HL-60/S4 treated with phorbol 12-myristate 13-acetate at 8.2 ng/mL for 4 days and 3 days (cell line): ENCODE results near the gene C9orf152.

Source experiments
- in situ Hi-C: fragments of 300-500 bp; cut with MboI; formaldehyde crosslinking; loops from 2 replicates; pipeline ENCODE4 v1.15.0; 2022; ENCODE audit warnings: low sequenced_read_pairs

C9orf152 gene

DNA sequence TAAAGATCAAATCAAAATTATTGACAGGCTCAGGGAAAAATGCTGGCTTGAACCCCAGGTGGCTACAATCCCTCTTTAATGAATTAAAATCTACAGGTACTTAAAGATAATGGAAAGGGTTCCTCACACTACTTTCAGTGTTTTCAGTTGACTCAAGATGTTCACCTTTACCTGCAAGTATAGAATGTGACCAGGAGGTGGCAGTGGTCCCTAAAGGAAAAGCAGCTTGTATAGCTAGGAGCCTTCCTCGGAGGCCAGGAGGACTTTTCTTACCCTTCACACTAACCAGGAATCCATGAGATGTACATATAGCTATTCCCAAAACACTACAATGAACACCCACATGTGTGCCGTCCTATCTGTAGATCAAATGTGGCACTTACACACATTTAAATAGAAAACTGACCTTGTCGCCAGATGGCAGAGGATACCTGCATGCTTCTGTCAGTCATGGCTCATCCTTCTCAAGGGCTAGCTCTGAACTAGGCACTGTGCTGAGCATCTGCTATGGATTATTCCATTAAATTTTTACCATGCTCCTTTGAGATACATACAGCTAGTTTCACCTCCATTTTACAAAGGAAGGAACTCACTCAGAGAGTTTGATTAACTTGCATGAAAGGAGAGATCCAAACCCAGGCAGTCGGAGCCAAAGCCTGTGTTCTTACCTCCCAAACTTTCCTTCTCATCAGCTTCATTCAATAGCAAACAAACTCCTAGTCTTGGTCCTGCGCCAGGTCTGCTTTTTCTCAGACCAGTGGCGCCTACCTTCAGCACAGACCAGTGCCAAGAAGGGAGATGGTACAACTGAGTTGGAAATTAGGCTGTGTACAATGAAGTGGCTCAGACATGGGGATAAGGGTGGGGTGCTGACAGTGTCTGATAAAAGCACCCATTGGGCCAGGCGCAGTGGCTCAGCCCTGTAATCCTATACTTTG is 24.5 kb downstream of the C9orf152 start:
- in situ Hi-C loops: loop anchor here (25.0 kb wide), 1 partner anchor 429 kb away; no protein-coding TSS in a partner anchor

- in situ Hi-C loops: loop anchor here (25.0 kb wide), 1 partner anchor 432 kb away; no protein-coding TSS in a partner anchor
Observed at GRCh38 chr9:110180511-110181434, 27.2 kb downstream of the C9orf152 start.

DNA sequence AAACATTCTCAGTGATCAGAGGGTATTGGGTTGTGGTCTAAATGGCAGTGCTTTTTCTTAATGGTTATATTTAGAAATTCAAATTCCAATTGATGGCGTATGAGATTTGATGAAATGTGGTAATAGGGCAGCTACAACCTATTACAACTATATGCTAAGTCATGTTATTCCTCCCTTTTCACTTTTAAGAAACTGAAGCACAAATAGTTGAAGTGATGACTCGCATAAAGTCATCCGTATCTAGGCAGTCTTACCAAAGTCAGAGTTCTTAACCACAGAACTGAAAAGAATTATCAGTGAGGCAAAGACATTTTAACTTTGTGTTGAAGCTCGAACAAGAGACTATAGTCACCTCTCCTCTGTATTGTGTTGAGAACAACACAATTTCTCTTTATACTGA is 28.2 kb downstream of the C9orf152 start:
- in situ Hi-C loops: loop anchor here (25.0 kb wide), 1 partner anchor 433 kb away; no protein-coding TSS in a partner anchor

- in situ Hi-C loops: loop anchor here (25.0 kb wide), 1 partner anchor 434 kb away; no protein-coding TSS in a partner anchor
Observed at GRCh38 chr9:110178281-110178680, 29.7 kb downstream of the C9orf152 start.

GRCh38 chr9:110175275-110175968 is 32.5 kb downstream of the C9orf152 start:
- in situ Hi-C loops: loop anchor here (25.0 kb wide), 1 partner anchor 437 kb away; no protein-coding TSS in a partner anchor

GRCh38 chr9:110173322-110173642 is 34.7 kb downstream of the C9orf152 start:
- in situ Hi-C loops: no loop called here

- in situ Hi-C loops: no loop called here
Observed at GRCh38 chr9:110170357-110171257, 37.4 kb downstream of the C9orf152 start.

GRCh38 chr9:110168486-110168885 is 39.5 kb downstream of the C9orf152 start:
- in situ Hi-C loops: no loop called here

GRCh38 chr9:110161940-110162339 is 46.0 kb downstream of the C9orf152 start:
- in situ Hi-C loops: no loop called here

DNA sequence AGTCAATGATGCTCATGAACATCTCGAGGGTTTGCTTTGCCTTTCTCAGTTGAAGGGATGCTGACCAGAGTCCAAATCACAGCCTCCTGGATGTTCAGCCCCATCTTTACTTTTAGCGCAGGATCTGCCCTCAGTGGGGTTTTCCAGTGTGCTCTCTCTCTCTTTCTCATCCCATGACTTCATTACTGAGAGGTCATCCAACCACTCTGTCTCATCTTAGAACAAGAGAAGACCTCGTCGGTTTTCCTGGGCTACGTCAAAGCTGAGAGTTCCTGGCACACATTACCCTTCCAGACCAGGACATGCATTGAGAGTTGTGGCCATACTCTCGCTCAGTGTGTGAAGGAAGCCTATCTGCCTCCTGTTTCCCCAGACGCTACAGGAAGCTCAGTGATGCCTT is 47.3 kb downstream of the C9orf152 start:
- in situ Hi-C loops: no loop called here

DNA sequence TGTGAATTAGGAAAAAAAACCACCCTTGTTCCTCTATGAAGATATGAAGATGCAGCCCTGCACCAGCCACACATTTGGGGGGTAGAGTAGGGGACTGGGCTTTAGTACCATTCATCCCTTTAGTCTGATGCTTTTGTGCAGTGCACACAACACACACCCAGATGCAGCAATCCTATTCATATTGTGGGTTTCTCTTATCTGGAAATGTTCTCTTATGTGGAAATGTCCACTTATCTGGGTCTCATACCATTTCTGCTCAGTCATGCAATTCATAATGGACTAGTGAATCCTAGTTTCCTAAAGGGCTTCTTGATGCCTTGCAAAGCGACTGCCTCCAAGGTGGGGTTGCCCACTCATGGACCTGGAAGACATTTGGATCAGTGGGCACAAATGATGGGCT is 47.8 kb downstream of the C9orf152 start:
- in situ Hi-C loops: no loop called here

GRCh38 chr9:110157823-110158664 is 49.9 kb downstream of the C9orf152 start:
- in situ Hi-C loops: loop anchor here (10.0 kb wide), 1 partner anchor 263 kb away; no protein-coding TSS in a partner anchor

GRCh38 chr9:110156902-110157301 is 51.1 kb downstream of the C9orf152 start:
- in situ Hi-C loops: loop anchor here (10.0 kb wide), 1 partner anchor 262 kb away; no protein-coding TSS in a partner anchor

DNA sequence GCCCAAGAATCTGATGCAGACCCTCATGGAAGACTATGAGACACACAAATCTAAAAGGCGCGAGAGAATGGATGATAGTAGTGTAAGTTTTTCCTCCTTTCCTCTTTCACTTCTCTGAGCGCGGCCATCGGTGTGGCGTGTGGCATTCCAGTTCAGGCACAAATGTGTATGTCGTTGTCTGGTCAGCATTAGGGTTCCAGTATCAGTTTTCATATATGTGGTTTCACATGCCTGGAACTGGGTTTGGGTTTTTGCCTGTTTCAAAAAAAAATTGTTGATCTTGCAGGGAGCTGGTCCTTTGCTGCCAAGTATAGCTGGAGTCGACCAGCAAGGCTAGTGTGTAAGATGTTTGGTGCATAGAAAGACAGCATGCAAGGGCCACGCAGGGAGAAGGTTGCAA is 51.5 kb downstream of the C9orf152 start:
- in situ Hi-C loops: loop anchor here (10.0 kb wide), 1 partner anchor 262 kb away; no protein-coding TSS in a partner anchor

DNA sequence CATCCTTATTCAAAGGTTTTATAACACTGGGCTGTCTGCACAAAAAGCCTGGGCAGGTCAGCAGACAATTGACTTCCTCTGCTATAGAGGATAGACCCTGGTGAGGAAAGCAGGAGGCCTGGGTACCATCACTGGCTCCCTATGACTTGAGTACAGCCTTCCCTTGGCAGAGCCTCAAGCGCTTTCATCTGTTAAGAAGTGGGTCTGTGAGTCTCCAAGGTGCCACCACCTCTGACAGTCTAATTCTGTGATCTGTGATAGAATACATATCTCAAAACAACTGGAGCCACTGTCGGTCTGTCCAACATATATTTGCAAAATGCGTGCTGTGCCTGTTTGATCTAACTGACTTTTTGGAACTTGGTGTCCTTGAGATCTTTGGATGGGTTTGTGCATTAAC is 52.2 kb downstream of the C9orf152 start:
- in situ Hi-C loops: loop anchor here (10.0 kb wide), 1 partner anchor 261 kb away; no protein-coding TSS in a partner anchor

GRCh38 chr9:110153431-110153830 is 54.5 kb downstream of the C9orf152 start:
- in situ Hi-C loops: loop anchor here (10.0 kb wide), 1 partner anchor 259 kb away; no protein-coding TSS in a partner anchor

GRCh38 chr9:110152704-110153374 is 55.1 kb downstream of the C9orf152 start:
- in situ Hi-C loops: loop anchor here (10.0 kb wide), 1 partner anchor 258 kb away; no protein-coding TSS in a partner anchor
